HG03442 (cell line): ENCODE data around the gene CLSTN2.

Experiments used
- ATAC-seq: cut with Tn5 transposase; IDR thresholded peaks from one replicate; pipeline ENCODE4 v1.9.1; 2021; ENCODE audit warnings: mild to moderate bottlenecking, moderate library complexity; ENCODE audit not compliant: unreplicated experiment

CLSTN2 gene

DNA sequence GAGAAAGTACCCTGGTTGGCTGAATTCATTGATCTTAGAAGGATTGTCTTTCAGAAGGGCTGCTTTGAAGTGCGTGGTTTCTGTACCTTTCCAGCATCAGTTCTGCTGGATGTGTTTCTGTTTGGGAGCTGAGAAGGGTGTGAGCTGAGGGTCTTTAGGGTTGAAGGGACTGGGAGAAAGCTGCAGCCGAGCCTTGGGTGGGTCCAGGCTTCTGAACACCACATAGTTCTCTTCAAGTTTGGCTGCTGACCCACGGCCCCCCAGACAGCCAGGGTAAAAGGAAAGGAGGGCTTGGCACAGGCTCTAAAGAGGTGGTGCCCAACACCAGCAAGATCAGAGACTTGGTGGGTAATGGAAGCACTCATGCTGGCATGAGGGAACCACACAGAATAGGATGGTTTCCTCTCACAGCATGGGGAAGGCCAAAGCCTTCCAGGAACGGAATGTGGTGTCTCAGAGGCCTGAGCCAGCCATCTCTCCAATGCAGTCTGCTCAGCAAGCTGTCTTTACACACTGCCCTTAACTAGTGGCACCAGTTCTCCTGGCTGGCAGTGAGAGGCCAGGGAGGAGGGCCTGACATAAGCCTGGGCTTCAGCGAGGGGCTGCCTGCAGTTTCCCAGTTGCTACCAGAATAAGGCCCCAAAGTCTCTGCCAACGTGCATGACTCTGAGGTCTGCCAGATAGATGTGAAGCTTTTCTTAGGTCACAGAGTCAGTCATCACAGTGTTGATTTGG lies 503.9 kb downstream of the CLSTN2 start:
- ATAC-seq, result no peak

DNA sequence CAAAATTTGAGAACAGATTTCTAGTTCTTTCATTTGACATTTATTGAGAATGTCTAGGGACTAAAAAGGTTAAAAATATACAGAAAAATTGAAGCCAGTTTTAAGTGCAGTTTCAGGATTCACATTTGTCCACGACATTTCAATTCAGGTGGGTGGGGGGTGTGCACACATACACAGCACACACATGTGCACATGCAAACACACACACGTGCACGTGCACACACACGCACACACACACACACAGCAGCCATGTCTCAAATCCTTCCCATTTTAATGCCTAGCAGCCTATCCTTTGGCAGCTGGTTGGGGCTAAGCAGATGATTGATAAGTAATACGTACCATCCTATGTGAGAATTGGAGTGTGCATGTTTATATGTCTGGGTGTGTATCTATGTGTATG lies 504.5 kb downstream of the CLSTN2 start:
- ATAC-seq, result no peak

- no peak for ATAC-seq
Observed at GRCh38 chr3:140440446-140440845, 505.5 kb downstream of the CLSTN2 start.

DNA sequence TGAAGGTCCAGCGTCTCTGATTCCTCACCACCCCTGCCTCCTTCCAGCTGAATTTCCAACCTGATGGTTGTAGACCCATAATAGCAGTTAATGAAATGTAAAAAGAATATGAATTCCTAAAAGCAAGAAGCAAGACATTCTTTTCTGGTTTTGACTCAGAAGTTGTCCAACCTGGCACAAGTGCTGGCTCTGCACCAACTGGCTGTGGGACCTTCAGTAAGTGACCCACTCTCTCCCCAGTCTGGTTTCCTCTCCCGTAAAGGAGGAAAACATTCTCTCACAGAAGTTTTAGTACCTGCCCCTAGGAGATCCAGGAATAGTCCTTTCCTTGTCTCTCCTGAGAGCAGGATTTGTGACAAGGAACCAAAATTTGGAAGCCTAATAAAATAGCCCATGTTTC lies 506.0 kb downstream of the CLSTN2 start:
- no peak for ATAC-seq

DNA sequence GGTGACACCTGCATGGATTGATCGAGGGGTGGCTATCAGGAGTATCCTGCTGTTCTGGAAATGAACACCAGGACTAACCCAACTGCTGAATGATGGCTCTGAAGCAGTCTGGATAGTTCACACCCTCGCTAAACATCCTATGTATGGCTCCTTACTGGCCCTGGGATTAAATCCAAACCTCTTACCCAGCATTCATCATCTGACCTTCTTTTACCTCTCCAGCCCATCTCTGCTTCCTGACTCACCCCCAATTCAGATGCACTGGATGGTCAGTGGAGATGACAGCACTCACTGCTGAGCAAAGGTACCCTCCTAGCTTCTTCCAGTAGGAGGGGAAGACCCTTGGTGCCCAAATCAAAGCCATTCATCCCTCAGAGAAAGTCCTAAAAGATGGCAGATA lies 507.6 kb downstream of the CLSTN2 start:
- ATAC-seq, result no peak

- ATAC-seq, result no peak
Observed at GRCh38 chr3:140443073-140443472, 508.1 kb downstream of the CLSTN2 start.

DNA sequence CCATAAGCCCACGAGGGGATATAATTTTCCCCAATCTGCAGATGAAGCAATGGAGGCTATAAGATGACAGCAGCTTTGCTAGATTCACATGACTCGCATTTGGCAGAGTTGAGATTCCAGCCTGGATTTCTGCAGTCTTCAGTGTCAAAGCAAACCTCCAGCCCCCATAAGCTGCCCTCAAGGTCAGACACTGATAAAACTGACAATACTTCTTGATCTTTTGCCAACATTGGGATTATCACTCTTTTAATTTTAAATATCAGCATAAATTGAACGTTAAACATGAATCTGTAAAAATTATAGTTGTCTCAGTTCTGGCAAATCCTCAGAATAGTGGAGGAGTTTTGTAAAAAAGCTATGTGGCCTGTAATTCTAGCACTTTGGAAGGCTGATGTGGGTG lies 508.8 kb downstream of the CLSTN2 start:
- ATAC-seq, result no peak

- no peak for ATAC-seq
Observed at GRCh38 chr3:140446734-140447133, 511.7 kb downstream of the CLSTN2 start.

DNA sequence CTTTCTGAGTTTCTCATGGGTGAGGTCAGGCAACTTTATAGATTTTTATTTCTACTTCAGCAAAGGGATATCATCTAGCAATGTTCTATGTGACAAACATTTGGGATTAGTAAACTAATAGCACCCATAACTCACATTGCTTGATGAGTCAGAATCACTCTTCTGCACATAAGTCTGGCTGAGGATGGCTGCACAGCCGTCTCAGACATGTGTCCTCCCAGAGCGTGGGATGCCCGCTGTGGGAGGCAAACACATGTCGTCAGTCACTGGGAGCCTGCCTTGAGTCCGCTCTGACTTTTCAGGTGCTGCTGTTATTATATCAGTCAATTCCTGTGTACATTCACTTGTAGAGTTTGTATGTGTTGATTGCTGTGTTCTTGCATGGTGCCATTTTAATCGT lies 512.2 kb downstream of the CLSTN2 start:
- no peak for ATAC-seq

DNA sequence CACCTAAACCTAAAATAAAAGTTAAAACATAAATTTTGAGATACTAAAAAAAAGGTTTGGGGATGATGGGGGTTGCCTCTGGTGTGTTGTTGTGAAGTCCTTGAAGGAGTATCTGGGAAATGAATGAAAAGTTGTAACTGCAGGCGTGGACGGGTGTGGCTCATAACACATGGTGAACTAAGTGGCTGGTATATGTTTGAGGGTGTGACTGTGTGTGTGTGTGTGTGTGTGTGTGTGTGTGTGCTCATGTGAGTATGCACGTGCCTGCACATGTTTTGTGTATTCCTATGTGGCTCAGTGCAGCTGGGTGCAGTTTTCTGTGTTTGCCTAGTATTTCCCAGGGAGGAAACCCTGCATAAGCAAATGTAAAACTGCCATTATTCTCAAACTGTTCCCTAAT lies 513.0 kb downstream of the CLSTN2 start:
- ATAC-seq, result no peak

GRCh38 chr3:140449413-140450256 lies 514.6 kb downstream of the CLSTN2 start:
- no peak for ATAC-seq

GRCh38 chr3:140453750-140454149 lies 518.8 kb downstream of the CLSTN2 start:
- ATAC-seq, result no peak

DNA sequence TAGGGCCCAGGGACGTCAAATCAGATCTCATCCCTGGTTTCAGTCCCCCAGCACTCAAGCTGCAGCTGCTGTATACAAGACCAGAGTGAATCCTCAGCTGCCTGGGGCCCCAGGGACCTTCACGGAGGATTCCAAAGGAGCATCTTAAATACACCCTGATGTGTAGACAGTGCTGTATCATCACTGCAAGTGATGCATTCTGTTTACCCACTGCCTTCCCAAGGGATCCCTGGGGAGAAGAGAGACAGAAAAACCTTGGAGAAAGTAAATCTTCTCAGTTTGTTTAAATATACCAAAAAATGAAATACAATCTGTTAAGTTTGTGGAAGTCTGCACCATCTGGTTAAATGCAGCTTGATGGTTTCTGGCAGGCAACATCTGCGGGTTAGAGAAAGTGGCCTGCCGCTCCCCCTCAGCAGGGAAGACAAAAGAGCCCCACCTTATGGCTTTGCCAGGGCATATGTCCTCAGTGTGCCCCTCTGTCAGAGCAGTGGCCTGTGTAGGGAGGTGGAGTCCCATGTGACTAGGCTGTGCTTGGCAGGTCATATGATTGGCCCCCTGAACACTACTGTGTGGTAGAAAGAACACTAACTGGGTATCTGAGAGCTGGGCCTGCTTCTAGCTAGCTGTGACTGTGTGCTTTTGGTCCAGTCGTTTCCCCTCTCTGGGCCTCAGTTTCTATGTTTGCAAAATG lies 520.7 kb downstream of the CLSTN2 start:
- no peak for ATAC-seq

DNA sequence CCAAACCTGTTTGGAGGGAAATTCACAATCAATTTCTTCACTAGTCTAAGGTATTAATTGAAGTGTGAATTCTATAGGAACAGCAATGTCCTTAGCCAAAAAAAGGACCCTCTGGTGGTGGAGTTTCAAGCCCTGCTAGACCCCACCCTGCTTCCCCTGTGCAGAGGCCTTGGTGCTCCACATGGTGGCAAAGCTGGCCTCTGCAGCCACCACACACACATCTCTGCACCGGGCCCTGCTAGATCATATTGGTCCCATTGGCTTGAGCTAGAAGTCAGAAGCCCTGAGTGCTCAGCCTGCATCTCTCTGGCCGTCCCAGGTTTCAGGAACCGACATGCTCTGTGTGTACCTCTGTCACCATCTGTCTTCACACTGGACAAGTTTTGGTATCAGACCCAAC lies 522.0 kb downstream of the CLSTN2 start:
- ATAC-seq, result no peak

DNA sequence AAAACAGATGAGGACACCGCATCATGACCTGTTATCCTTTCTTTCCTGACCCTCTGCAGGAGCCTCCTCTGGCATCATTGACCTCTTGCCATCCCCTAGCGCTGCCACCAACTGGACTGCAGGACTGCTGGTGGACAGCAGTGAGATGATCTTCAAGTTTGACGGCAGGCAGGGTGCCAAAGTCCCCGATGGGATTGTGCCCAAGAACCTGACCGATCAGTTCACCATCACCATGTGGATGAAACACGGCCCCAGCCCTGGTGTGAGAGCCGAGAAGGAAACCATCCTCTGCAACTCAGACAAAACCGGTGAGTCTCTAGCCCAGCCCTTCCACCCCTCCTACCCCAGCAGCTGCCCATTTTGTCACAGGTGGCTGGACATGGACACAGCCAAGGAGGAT lies 524.5 kb downstream of the CLSTN2 start:
- no peak for ATAC-seq

DNA sequence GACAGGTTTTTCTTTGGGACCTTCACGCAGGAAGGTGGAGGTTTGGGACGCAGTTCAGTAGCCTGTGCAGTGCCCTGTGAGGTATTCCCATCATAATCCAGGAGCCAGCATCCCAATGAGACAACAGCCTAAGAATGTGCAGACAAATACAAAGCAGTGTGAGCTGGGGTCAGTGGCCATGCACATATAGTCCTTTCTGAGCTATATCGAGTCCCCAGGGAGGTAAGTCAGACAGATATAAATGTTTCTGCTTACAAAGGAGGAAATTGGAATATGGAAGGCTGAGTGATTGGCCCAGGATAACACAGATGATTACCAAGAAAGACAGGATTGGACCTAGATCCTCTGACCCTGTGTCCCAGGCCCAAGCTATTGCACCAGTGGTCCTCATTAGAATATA lies 526.3 kb downstream of the CLSTN2 start:
- ATAC-seq, result no peak

DNA sequence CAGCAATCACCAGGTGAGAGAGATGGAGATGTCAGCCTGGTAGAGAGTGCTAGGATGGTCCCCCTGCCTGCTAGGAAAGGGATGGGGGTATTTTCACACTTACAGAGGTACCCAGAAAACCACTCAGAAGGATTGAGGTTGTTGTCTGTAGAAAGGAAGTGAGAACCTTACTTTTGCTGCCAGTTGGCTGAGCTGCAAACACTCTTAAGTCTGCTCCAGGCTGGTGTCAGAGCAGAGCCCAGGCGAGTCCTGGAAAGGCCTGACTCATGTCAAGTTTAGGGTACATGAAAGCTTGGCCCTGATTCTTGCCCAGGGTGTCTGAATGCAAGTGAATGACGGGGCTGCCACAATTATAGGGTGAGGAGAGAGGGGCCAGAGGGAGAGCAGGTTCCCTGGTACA lies 528.4 kb downstream of the CLSTN2 start:
- ATAC-seq, result no peak

- ATAC-seq, result no peak
Observed at GRCh38 chr3:140465988-140466387, 531.0 kb downstream of the CLSTN2 start.

DNA sequence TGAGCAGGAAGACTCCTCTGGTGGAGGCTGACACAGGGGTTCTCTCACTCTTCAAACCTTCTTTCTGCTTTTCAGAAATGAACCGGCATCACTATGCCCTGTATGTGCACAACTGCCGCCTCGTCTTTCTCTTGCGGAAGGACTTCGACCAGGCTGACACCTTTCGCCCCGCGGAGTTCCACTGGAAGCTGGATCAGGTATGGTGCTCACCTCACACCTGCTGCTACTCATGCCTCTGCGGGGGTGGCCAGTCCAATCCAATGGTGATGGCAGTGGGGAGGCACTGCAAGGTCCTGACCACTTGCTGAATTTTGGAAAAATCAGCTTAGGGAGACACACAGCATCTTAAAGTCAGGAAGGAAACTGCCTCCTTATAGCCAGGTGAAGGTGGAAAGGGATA lies 531.5 kb downstream of the CLSTN2 start:
- no peak for ATAC-seq

DNA sequence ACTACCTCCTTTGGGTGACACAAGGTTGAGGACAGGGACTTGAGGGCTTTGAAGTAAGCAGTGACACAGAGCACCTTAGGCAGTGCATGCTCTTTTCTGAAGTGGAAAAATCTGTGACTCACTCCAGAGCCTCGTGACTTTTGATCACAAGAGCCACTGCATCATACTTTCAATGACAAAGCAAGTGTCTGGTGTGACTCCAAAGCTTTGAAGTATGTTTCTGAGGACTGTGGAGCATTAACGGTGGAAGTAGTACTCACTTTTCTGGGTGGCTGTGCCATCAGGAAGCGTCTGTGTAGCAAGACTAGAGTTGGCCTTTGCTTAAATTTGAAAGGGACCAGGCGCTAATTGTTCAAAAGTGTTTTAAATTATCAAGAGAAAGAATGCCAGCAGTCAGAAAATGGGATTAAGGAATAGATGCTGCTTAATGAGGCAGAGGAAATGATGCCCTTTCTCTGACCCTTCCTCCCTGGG lies 532.2 kb downstream of the CLSTN2 start:
- ATAC-seq, result no peak

- no peak for ATAC-seq
Observed at GRCh38 chr3:140467796-140468315, 532.9 kb downstream of the CLSTN2 start.
